Astrocyte (in vitro differentiated cells and primary cell): Measurements from ENCODE around the gene SGPL1. TPM values are rescaled to one million over a fixed set of nuclear protein-coding genes. Genes with fewer than 3 reads are reported as not detected.

Experiments used
- DNase-seq: peaks from one replicate; pipeline ENCODE4 v3.0.0-alpha.2; 2010; ENCODE audit warnings: low read depth
- FAIRE-seq: peaks from 2 replicates; lab custom pipeline; 2011; peaks lifted over from hg19 to GRCh38; lab: Jason Lieb, UNC
- H2AFZ ChIP-seq: 2 replicates; pipeline ENCODE4 v1.6.0; 2012; ENCODE audit warnings: low read depth, low read length, inconsistent platforms
- H3K27ac ChIP-seq: 2 replicates; pipeline ENCODE4 v1.5.1; 2011; ENCODE audit warnings: low read depth, low read length, inconsistent platforms
- H3K27me3 ChIP-seq: 2 replicates; pipeline ENCODE4 v1.6.0; 2011; ENCODE audit warnings: low read length, inconsistent platforms; ENCODE audit not compliant: insufficient read depth
- H3K36me3 ChIP-seq: 2 replicates; pipeline ENCODE4 v1.5.1; 2011; ENCODE audit warnings: low read length, inconsistent platforms; ENCODE audit not compliant: insufficient read depth
- H3K4me1 ChIP-seq: 2 replicates; pipeline ENCODE4 v1.5.1; 2011; ENCODE audit warnings: low read length, inconsistent platforms; ENCODE audit not compliant: insufficient read depth
- H3K4me2 ChIP-seq: 2 replicates; pipeline ENCODE4 v1.6.0; 2012; ENCODE audit warnings: low read length, inconsistent platforms
- H3K4me3 ChIP-seq: 2 replicates; pipeline ENCODE4 v1.5.1; 2011; ENCODE audit warnings: low read depth, mild to moderate bottlenecking, low read length, inconsistent platforms; ENCODE audit not compliant: insufficient read depth
- H3K79me2 ChIP-seq: 2 replicates; pipeline ENCODE4 v1.6.0; 2012; ENCODE audit warnings: mild to moderate bottlenecking, low read length, inconsistent platforms; ENCODE audit not compliant: insufficient read depth
- H3K9ac ChIP-seq: 2 replicates; pipeline ENCODE4 v1.6.0; 2012; ENCODE audit warnings: mild to moderate bottlenecking, low read length, inconsistent platforms
- H3K9me3 ChIP-seq: 2 replicates; pipeline ENCODE4 v1.5.1; 2012; ENCODE audit warnings: low read depth, mild to moderate bottlenecking, low read length, inconsistent platforms; ENCODE audit not compliant: insufficient read depth
- H4K20me1 ChIP-seq: 2 replicates; pipeline ENCODE4 v1.6.0; 2012; ENCODE audit warnings: low read length, inconsistent platforms; ENCODE audit not compliant: insufficient read depth
- H3K27ac Mint-ChIP-seq: one replicate; pipeline ENCODE4 v1.8.0; 2021; ENCODE audit warnings: mild to moderate bottlenecking, mixed read lengths; ENCODE audit not compliant: unreplicated experiment
- H3K27me3 Mint-ChIP-seq: one replicate; pipeline ENCODE4 v1.8.0; 2021; ENCODE audit warnings: low read depth, mixed read lengths; ENCODE audit not compliant: unreplicated experiment
- H3K36me3 Mint-ChIP-seq: one replicate; pipeline ENCODE4 v1.8.0; 2021; ENCODE audit warnings: low read depth, mixed read lengths; ENCODE audit not compliant: unreplicated experiment
- H3K4me1 Mint-ChIP-seq: one replicate; pipeline ENCODE4 v1.8.0; 2021; ENCODE audit warnings: low read depth, mixed read lengths; ENCODE audit not compliant: unreplicated experiment
- H3K4me3 Mint-ChIP-seq: one replicate; pipeline ENCODE4 v1.8.0; 2021; ENCODE audit warnings: mild to moderate bottlenecking, moderate library complexity, mixed read lengths; ENCODE audit not compliant: unreplicated experiment
- H3K9me3 Mint-ChIP-seq: one replicate; pipeline ENCODE4 v1.8.0; 2021; ENCODE audit warnings: mild to moderate bottlenecking, mixed read lengths; ENCODE audit not compliant: unreplicated experiment
- EZH2 ChIP-seq: IDR thresholded peaks from 2 replicates; pipeline ENCODE4 v1.6.1; 2012; ENCODE audit warnings: mild to moderate bottlenecking, low read length, inconsistent platforms; ENCODE audit not compliant: insufficient read depth
- total RNA-seq: library from RNA; stranded (reverse); gene quantifications from 2 replicates; pipeline ENCODE4 v1.2.1, GENCODE V29; 2021
- TF ChIP-seq, protein P1 (sequence below): IDR thresholded peaks from 2 replicates; pipeline ENCODE4 v1.5.1; 2011; ENCODE audit warnings: low read depth, mild to moderate bottlenecking, inconsistent platforms, low read length, moderate library complexity; ENCODE audit not compliant: insufficient read depth

SGPL1 gene
- total RNA-seq, 1 donor from 2014 or later: 101 TPM

DNA sequence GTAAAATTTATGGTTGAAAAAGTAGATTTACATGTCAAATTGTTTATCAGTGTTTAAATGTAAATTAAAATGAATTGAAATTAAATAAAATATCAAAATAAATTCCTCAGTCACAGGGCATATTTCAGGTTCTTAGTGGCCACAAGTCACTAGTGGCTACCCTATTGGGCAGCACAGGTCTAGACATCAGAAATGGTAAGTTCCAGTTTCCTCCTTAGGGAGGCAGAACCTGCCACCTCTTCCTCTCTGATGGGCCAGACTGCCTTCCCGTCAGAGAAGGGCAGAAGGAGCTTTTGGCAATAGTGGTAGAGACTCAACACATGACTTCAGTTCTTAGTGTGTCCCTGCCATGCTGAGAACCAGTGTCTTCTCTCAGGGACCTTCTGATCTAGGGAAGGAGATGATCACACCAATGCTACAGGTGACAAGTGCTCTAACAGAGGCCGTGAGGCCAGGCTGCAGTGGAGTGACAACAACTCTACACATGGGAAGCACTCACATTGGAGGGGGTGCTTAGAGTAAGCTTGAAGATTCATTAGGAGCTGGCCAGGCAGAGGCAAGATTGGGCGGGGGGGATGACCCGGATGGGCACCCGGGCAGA is 87.0 kb downstream of the SGPL1 start:
- Histone ChIP-seq H3K9ac (no peak overlapping the region), H3K9me3 (no peaks in the 10 kb centered on the region), H3K27me3 (peaks cover 4% of the 10 kb centered on the region), H2AFZ (no peak overlapping the region), H3K4me1 (no peaks in the 10 kb centered on the region), H3K4me2 (no peak overlapping the region), H3K79me2 (no peaks in the 10 kb centered on the region), H3K36me3 (no peaks in the 10 kb centered on the region), H4K20me1 (no peaks in the 10 kb centered on the region), H3K4me3 (no peak overlapping the region), H3K27ac (no peak overlapping the region)
- peaks cover 2% of the 10 kb centered on the region for H3K4me1 Mint-ChIP-seq
- H3K9me3 Mint-ChIP-seq: no peaks in the 10 kb centered on the region
- no peak for TF ChIP-seq EZH2
- H3K36me3 Mint-ChIP-seq: peaks cover 2% of the 10 kb centered on the region
- FAIRE-seq (no peak), DNase-seq (no peak)
- no peak overlapping the region for H3K27ac Mint-ChIP-seq
- no peak overlapping the region for H3K4me3 Mint-ChIP-seq
- peaks cover 43% of the 10 kb centered on the region for H3K27me3 Mint-ChIP-seq

GRCh38 chr10:70903262-70903921 is 87.6 kb downstream of the SGPL1 start:
- no peak overlapping the region for H3K4me3 ChIP-seq
- H2AFZ ChIP-seq: no peak overlapping the region
- no peak overlapping the region for H3K9ac ChIP-seq
- H4K20me1 ChIP-seq: no peaks in the 10 kb centered on the region
- peaks cover 2% of the 10 kb centered on the region for H3K36me3 Mint-ChIP-seq
- no peak overlapping the region for H3K27ac ChIP-seq
- no peaks in the 10 kb centered on the region for H3K36me3 ChIP-seq
- H3K4me2 ChIP-seq: no peak overlapping the region
- no peaks in the 10 kb centered on the region for H3K9me3 ChIP-seq
- peaks cover 4% of the 10 kb centered on the region for H3K27me3 ChIP-seq
- peak overlapping the region; percentile 43 for H3K27ac Mint-ChIP-seq
- H3K4me1 Mint-ChIP-seq: peaks cover 5% of the 10 kb centered on the region
- peaks cover 50% of the 10 kb centered on the region for H3K27me3 Mint-ChIP-seq
- H3K79me2 ChIP-seq: no peaks in the 10 kb centered on the region
- DNase-seq: no peak
- H3K9me3 Mint-ChIP-seq: no peaks in the 10 kb centered on the region
- H3K4me1 ChIP-seq: no peaks in the 10 kb centered on the region
- FAIRE-seq: peak; percentile 37
- TF ChIP-seq EZH2: no peak
- TF ChIP-seq, protein P1, sequence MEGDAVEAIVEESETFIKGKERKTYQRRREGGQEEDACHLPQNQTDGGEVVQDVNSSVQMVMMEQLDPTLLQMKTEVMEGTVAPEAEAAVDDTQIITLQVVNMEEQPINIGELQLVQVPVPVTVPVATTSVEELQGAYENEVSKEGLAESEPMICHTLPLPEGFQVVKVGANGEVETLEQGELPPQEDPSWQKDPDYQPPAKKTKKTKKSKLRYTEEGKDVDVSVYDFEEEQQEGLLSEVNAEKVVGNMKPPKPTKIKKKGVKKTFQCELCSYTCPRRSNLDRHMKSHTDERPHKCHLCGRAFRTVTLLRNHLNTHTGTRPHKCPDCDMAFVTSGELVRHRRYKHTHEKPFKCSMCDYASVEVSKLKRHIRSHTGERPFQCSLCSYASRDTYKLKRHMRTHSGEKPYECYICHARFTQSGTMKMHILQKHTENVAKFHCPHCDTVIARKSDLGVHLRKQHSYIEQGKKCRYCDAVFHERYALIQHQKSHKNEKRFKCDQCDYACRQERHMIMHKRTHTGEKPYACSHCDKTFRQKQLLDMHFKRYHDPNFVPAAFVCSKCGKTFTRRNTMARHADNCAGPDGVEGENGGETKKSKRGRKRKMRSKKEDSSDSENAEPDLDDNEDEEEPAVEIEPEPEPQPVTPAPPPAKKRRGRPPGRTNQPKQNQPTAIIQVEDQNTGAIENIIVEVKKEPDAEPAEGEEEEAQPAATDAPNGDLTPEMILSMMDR: peak; percentile 82
- no peak overlapping the region for H3K4me3 Mint-ChIP-seq

DNA sequence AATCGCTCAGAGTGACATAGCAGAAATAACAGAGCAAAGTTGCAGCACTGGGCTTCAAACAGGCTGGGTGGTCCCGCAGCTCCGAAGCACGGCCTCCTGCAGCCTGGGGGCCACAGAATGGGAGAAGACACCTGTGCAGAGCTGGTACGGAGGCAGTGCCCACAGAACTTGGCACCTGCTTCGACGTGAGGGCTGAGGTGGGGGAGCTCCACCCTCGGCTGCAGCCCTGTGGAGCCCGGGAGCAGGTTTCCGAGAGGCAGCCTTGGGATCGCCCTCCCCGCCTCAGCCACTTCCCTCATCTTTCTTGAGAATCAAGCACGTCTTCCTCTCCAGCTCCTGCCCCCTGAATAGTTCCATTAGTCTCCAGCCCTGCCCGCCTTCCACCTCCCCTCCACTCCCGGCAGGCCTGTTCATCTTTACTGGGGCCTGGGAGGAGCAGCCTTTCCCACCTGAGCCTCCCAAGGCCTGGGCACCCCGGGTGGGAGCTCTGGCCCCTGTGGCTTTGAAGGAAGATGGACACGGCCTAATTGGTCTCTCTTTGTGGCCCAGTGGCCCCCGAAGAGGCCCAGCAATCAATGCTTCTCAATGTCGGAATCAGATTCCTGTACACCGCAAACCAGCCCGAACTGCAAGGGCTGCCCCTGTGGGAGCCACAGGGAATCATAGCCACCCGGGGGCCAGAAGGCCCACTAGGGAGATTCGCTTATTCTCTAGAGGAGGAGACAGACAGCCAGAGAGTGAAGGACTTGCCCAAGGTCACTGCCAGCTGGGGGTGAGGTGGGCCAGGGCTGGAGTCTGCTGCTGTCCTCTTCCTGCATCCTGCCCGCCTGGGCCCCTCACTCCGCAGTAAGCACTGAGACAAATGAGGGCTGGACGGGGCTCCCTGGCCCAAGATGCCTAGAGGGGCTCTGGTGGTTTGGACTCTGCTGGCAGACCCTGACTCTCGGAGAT is 89.6 kb downstream of the SGPL1 start:
- Mint-ChIP-seq H3K4me3 (no peak overlapping the region), H3K27ac (no peak overlapping the region), H3K36me3 (peaks cover 2% of the 10 kb centered on the region), H3K27me3 (peaks cover 63% of the 10 kb centered on the region), H3K4me1 (peaks cover 5% of the 10 kb centered on the region), H3K9me3 (no peaks in the 10 kb centered on the region)
- Histone ChIP-seq H3K4me3 (no peak overlapping the region), H3K4me2 (no peak overlapping the region), H4K20me1 (no peaks in the 10 kb centered on the region), H3K9ac (no peak overlapping the region), H3K27me3 (peaks cover 4% of the 10 kb centered on the region), H3K4me1 (no peaks in the 10 kb centered on the region), H3K27ac (no peak overlapping the region), H2AFZ (no peak overlapping the region), H3K9me3 (no peaks in the 10 kb centered on the region), H3K36me3 (no peaks in the 10 kb centered on the region), H3K79me2 (no peaks in the 10 kb centered on the region)
- DNase-seq: no peak
- no peak for FAIRE-seq
- TF ChIP-seq, protein P1: no peak
- no peak for TF ChIP-seq EZH2
